Natural killer cell (primary cell): ENCODE results near the gene CTPS2. TPM values are rescaled to one million over a fixed set of nuclear protein-coding genes. Genes with fewer than 3 reads are reported as not detected.

ENCODE experiments used
- ATAC-seq, 3 donors: fragments of 150-1000 bp in 2 of 3; fragments of 200-7000 bp in 1 of 3; cut with Tn5 transposase; 1 replicate in 1 of 3; 2 replicates in 2 of 3; pipeline ENCODE4 v1.10.0; 2021; ENCODE audit warnings: mild to moderate bottlenecking in 2 of 3, moderate library complexity in 2 of 3
- DNase-seq, 2 donors: peaks; one replicate each; pipeline versions ENCODE4 v3.0.0 to v3.0.0-alpha.2; 2013 to 2021; ENCODE audit warnings: mixed read lengths in 1 of 2
- H3K27ac ChIP-seq: one replicate; pipeline ENCODE4 v1.5.1; 2013; ENCODE audit warnings: mild to moderate bottlenecking, low read length
- H3K27me3 ChIP-seq: one replicate; pipeline ENCODE4 v1.6.1; 2013; ENCODE audit warnings: low read length; ENCODE audit not compliant: control insufficient read depth, insufficient read depth
- H3K36me3 ChIP-seq: one replicate; pipeline ENCODE4 v1.6.1; 2013; ENCODE audit warnings: low read length; ENCODE audit not compliant: control insufficient read depth, insufficient read depth
- H3K4me1 ChIP-seq: one replicate; pipeline ENCODE4 v1.6.1; 2013; ENCODE audit warnings: low read length; ENCODE audit not compliant: control insufficient read depth, insufficient read depth
- H3K4me3 ChIP-seq: one replicate; pipeline ENCODE4 v1.5.1; 2013; ENCODE audit warnings: low read length
- H3K9me3 ChIP-seq: one replicate; pipeline ENCODE4 v1.6.1; 2013; ENCODE audit warnings: low read length; ENCODE audit not compliant: control insufficient read depth, insufficient read depth
- H3K27ac Mint-ChIP-seq, 2 donors: one replicate each; pipeline ENCODE4 v1.8.0; 2022; ENCODE audit warnings: mild to moderate bottlenecking in 2 of 2, mixed read lengths in 2 of 2, moderate library complexity in 1 of 2
- H3K27me3 Mint-ChIP-seq, 2 donors: one replicate each; pipeline ENCODE4 v1.8.0; 2022; ENCODE audit warnings: low read depth in 2 of 2, mixed read lengths in 2 of 2
- H3K36me3 Mint-ChIP-seq: one replicate; pipeline ENCODE4 v1.8.0; 2022; ENCODE audit warnings: mixed read lengths
- H3K4me1 Mint-ChIP-seq, 2 donors: one replicate each; pipeline ENCODE4 v1.8.0; 2022; ENCODE audit warnings: mixed read lengths in 2 of 2
- H3K4me3 Mint-ChIP-seq: one replicate; pipeline ENCODE4 v1.8.0; 2022; ENCODE audit warnings: mild to moderate bottlenecking, moderate library complexity, mixed read lengths
- H3K9me3 Mint-ChIP-seq, 2 donors: one replicate each; pipeline ENCODE4 v1.8.0; 2022; ENCODE audit warnings: mixed read lengths in 2 of 2
- WGBS: methylation state at CpG from one replicate; pipeline ENCODE4 v1.1.7; 2013; ENCODE audit warnings: missing lambda C conversion rate; ENCODE audit not compliant: insufficient coverage; 5-methylcytosine and 5-hydroxymethylcytosine counted together
- intact Hi-C: fragments of 100-400 bp; cut with micrococcal nuclease; formaldehyde crosslinking; loops from one replicate; pipeline ENCODE4 v1.14.2; 2022
- total RNA-seq, 4 donors: library from RNA; stranded (reverse); fragments of 120-200 nt in 1 of 4; gene quantifications; one replicate each; pipeline versions ENCODE4 v1.2.3 to v1.2.4, GENCODE V29; 2013 to 2022
- TF ChIP-seq, protein P1 (sequence below): fragments of 200-600 bp; IDR thresholded peaks from one replicate; pipeline ENCODE4 v1.8.0; 2022; ENCODE audit warnings: antibody characterized with exemption

The CTPS2 gene
- total RNA-seq, 3 donors from 2014 or later (not counting 1 experiment from before 2014, with no cell fraction given): 3.6 to 6.0 (median 5.2) TPM

DNA sequence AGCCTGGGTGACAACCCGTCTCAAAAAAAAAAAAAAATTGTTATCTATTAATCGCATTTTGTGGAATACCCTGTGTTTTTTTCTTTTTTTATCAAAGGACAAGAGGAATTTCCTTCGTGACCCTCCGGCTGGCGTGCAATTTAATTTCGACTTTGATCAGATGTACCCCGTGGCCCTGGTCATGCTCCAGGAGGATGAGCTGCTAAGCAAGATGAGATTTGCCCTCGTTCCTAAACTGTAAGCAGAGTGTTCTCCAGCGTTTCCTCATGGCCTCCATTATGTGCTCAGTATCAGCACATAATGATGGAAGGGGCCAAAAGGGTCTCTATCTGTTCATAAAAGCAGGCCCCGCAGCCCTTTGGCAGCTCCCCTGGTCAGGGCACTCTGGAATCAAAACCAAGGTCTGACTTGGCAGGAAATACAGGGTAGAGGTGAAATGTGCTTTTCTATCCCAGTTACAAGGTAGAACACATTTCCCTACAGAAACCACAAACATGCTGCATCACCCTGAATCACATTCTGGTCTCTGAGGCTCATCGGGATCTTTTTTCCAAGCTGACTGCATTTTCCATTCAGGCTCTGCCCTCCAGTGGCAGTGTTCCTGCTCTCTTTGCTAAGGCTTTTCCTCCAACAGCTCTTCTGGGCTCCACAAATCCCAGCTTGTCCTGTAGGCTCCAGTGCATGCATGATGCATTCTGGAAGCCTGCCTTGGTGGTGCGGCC is 31.3 kb upstream of the CTPS2 start:
- peaks cover 20% of the 10 kb centered on the region for H3K36me3 ChIP-seq

GRCh38 chrX:16739574-16739973 is 27.1 kb upstream of the CTPS2 start:
- Mint-ChIP-seq H3K27me3 (no peaks in the 10 kb centered on the region), H3K9me3 (no peaks in the 10 kb centered on the region), H3K4me1 (no peaks in the 10 kb centered on the region), H3K36me3 (peaks cover 23% of the 10 kb centered on the region), H3K4me3 (no peak overlapping the region), H3K27ac (no peak overlapping the region)
- H3K27me3 ChIP-seq: no peaks in the 10 kb centered on the region
- no peaks in the 10 kb centered on the region for H3K9me3 ChIP-seq
- WGBS: 83% methylated on average over 6 of the region's 6 CpGs
- no peak overlapping the region for H3K4me3 ChIP-seq
- no peak overlapping the region for H3K27ac ChIP-seq
- peaks cover 26% of the 10 kb centered on the region for H3K36me3 ChIP-seq
- DNase-seq: no peak
- ATAC-seq: no peak
- intact Hi-C loops: no loop called here
- no peaks in the 10 kb centered on the region for H3K4me1 ChIP-seq
- TF ChIP-seq, protein P1, sequence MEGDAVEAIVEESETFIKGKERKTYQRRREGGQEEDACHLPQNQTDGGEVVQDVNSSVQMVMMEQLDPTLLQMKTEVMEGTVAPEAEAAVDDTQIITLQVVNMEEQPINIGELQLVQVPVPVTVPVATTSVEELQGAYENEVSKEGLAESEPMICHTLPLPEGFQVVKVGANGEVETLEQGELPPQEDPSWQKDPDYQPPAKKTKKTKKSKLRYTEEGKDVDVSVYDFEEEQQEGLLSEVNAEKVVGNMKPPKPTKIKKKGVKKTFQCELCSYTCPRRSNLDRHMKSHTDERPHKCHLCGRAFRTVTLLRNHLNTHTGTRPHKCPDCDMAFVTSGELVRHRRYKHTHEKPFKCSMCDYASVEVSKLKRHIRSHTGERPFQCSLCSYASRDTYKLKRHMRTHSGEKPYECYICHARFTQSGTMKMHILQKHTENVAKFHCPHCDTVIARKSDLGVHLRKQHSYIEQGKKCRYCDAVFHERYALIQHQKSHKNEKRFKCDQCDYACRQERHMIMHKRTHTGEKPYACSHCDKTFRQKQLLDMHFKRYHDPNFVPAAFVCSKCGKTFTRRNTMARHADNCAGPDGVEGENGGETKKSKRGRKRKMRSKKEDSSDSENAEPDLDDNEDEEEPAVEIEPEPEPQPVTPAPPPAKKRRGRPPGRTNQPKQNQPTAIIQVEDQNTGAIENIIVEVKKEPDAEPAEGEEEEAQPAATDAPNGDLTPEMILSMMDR: no peak

More for the DNA sequence above, 31.3 kb upstream of the CTPS2 start:
- Histone ChIP-seq H3K27me3 (no peaks in the 10 kb centered on the region), H3K4me1 (no peaks in the 10 kb centered on the region), H3K9me3 (no peaks in the 10 kb centered on the region), H3K4me3 (no peak overlapping the region), H3K27ac (no peak overlapping the region)
- no peaks in the 10 kb centered on the region for H3K27me3 Mint-ChIP-seq
- no peaks in the 10 kb centered on the region for H3K9me3 Mint-ChIP-seq
- no peak overlapping the region for H3K4me3 Mint-ChIP-seq
- H3K36me3 Mint-ChIP-seq: peaks cover 10% of the 10 kb centered on the region
- 95% methylated on average over 11 of the region's 12 CpGs for WGBS
- DNase-seq (no peak), ATAC-seq (no peak)
- intact Hi-C loops: no loop called here
- TF ChIP-seq, protein P1: no peak
- no peak overlapping the region for H3K27ac Mint-ChIP-seq
- no peaks in the 10 kb centered on the region for H3K4me1 Mint-ChIP-seq

DNA sequence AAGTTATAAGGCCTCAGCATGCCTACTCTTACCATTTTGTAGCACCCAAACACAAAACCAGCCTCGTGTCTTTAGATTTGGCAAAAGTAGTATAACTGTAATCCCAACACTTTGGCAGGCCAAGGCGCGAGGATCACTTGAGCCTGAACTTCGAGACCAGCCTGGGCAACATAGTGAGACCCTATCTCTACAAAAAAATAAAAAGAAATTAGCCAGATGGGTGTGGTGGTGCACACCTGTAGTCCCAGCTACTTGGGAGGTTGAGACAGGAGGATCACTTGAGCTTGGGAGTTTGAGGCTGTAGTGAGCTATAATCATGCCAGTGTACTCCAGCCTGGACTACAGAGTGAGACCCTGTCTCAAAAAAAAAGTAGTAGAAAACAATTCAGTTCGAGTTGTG is 24.6 kb upstream of the CTPS2 start:
- Histone ChIP-seq H3K4me1 (no peaks in the 10 kb centered on the region), H3K27me3 (no peaks in the 10 kb centered on the region), H3K4me3 (no peak overlapping the region), H3K9me3 (no peaks in the 10 kb centered on the region), H3K27ac (no peak overlapping the region), H3K36me3 (peaks cover 15% of the 10 kb centered on the region)
- DNase-seq: no peak
- intact Hi-C loops: no loop called here
- Mint-ChIP-seq H3K36me3 (peaks cover 19% of the 10 kb centered on the region), H3K27me3 (no peaks in the 10 kb centered on the region), H3K4me1 (peaks cover 0 to 7% of the 10 kb centered on the region in 2 donors), H3K27ac (no peak overlapping the region), H3K4me3 (no peak overlapping the region), H3K9me3 (no peaks in the 10 kb centered on the region)
- TF ChIP-seq, protein P1: no peak
- no peak for ATAC-seq
- 100% methylated on average over 2 of the region's 5 CpGs for WGBS

DNA sequence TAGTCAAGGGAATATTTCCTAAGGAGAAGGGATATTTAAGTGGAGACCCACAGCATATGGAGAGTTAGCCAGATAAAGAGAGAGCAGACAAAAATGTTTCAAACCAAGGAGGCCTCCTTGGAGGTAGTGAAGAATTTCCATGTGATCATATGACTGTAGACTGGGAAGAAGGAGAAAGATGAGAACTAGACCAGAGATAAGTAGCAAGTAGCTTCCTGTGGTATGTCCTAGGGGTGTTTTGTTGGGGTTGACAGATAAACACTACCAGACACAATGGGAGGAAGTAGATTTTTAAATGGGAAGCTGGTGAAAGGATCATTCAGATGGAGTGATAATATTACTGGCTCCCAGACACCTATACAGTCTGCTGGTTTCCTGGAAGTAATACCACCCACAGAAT is 20.5 kb upstream of the CTPS2 start:
- Histone ChIP-seq H3K36me3 (peaks cover 13% of the 10 kb centered on the region), H3K9me3 (no peaks in the 10 kb centered on the region), H3K27me3 (no peaks in the 10 kb centered on the region), H3K4me3 (no peak overlapping the region), H3K27ac (no peak overlapping the region), H3K4me1 (no peaks in the 10 kb centered on the region)
- TF ChIP-seq, protein P1: no peak
- H3K4me3 Mint-ChIP-seq: no peak overlapping the region
- H3K4me1 Mint-ChIP-seq: peaks cover 5 to 7% of the 10 kb centered on the region in 2 donors
- H3K36me3 Mint-ChIP-seq: peaks cover 13% of the 10 kb centered on the region
- no peak overlapping the region for H3K27ac Mint-ChIP-seq
- ATAC-seq (no peak), DNase-seq (no peak)
- intact Hi-C loops: no loop called here
- no peaks in the 10 kb centered on the region for H3K27me3 Mint-ChIP-seq
- no peaks in the 10 kb centered on the region for H3K9me3 Mint-ChIP-seq
